B cell (primary cell): ENCODE measurements around the gene MEIOB.

Experiments used
- CTCF ChIP-seq: fragments of 200-600 bp; IDR thresholded peaks from one replicate; pipeline ENCODE4 v1.8.0; 2022; ENCODE audit warnings: antibody characterized with exemption, mild to moderate bottlenecking
- EZH2 ChIP-seq: IDR thresholded peaks from 2 replicates; pipeline ENCODE4 v1.6.1; 2012; ENCODE audit warnings: borderline replicate concordance, low read depth, mild to moderate bottlenecking, moderate library complexity, low read length; ENCODE audit not compliant: insufficient read depth, poor library complexity, severe bottlenecking

GRCh38 chr16:1890708-1891050 lies 18.7 kb upstream of the MEIOB start:
- TF ChIP-seq CTCF (no peak), EZH2 (no peak)
